Tibial nerve (tissue), 4 donors: ENCODE data around the gene CMC2. TPM values are rescaled to one million over a fixed set of nuclear protein-coding genes. Genes with fewer than 3 reads are reported as not detected.

ENCODE experiments used
- DNase-seq, 2 donors: peaks; one replicate each; pipeline ENCODE4 v3.0.0-alpha.2; 2019; ENCODE audit warnings: low spot score in 2 of 2
- H3K27ac ChIP-seq, 4 donors: fragments of 200-600 bp; sonication (generic) in 3 of 4; one replicate each; pipeline ENCODE4 v1.5.1; 2017 to 2019; ENCODE audit warnings: mild to moderate bottlenecking in 1 of 4
- H3K27me3 ChIP-seq, 2 donors: fragments of 200-600 bp; sonication (generic) in 1 of 2; one replicate each; pipeline versions ENCODE4 v1.5.1 to v1.6.0; 2017 to 2019
- H3K36me3 ChIP-seq, 3 donors: fragments of 200-600 bp; sonication (generic); one replicate each; pipeline ENCODE4 v1.5.1; 2018 to 2019
- H3K4me1 ChIP-seq, 4 donors: fragments of 200-600 bp; sonication (generic) in 3 of 4; one replicate each; pipeline ENCODE4 v1.5.1; 2017 to 2019
- H3K4me3 ChIP-seq, 4 donors: fragments of 200-600 bp; sonication (generic) in 3 of 4; one replicate each; pipeline ENCODE4 v1.5.1; 2017 to 2019; ENCODE audit warnings: mild to moderate bottlenecking in 1 of 4, moderate library complexity in 1 of 4
- H3K9me3 ChIP-seq, 4 donors: fragments of 200-600 bp; sonication (generic) in 3 of 4; one replicate each; pipeline ENCODE4 v1.5.1; 2017 to 2019
- EP300 ChIP-seq, 2 donors: sonication (generic); formaldehyde crosslinking; IDR thresholded peaks; one replicate each; pipeline ENCODE4 v1.6.1; 2017; ENCODE audit warnings: antibody characterized with exemption in 2 of 2, mild to moderate bottlenecking in 1 of 2
- POLR2A ChIP-seq, 2 donors: fragments of 450-650 bp; IDR thresholded peaks; one replicate each; pipeline ENCODE4 v1.6.1; 2017; ENCODE audit warnings: antibody characterized with exemption in 2 of 2, mild to moderate bottlenecking in 2 of 2, moderate library complexity in 2 of 2
- WGBS, 2 donors: methylation state at CpG; one replicate each; pipeline ENCODE4 v1.1.5; 2018; 5-methylcytosine and 5-hydroxymethylcytosine counted together
- total RNA-seq, 4 donors: library from RNA; depleted of rRNA; stranded (reverse); fragments of >200 nt; gene quantifications; one replicate each; pipeline ENCODE4 v1.1.0, GENCODE V29; 2016
- TF ChIP-seq, protein P1 (sequence below), 5 experiments: fragments of 200-600 bp in 3 of 5; fragments of 450-650 bp in 2 of 5; sonication (generic) in 3 of 5; IDR thresholded peaks; one replicate each; pipeline ENCODE4 v1.5.1; 2016 to 2019; ENCODE audit warnings: antibody characterized with exemption in 5 of 5, mild to moderate bottlenecking in 3 of 5, moderate library complexity in 2 of 5

Gene CMC2
- 10 to 100 TPM; 20.0 to 38.7 (median 35.2) TPM for total RNA-seq

GRCh38 chr16:81006813-81007695, at the start of gene CMC2, which contains the start of gene CENPN:
TSS of gene CMC2 (minus strand) at chr16:81006885. CDS start at chr16:80997394, 9,491 bp downstream.
TSS of gene CENPN (plus strand) at chr16:81007214. CDS start at chr16:81011940, 4,726 bp downstream.
- H3K27me3 ChIP-seq: no peaks in the 10 kb centered on the region
- peak within 1 kb of the TSS; percentile 93 to 99 (median 98) for H3K27ac ChIP-seq
- H3K4me1 ChIP-seq: peaks cover 0 to 27% (median 17%) of the 10 kb centered on the region in 4 donors
- TF ChIP-seq EP300 (IDR thresholded peaks at IDR 0.05) (peak; percentile 60 to 93), POLR2A (IDR thresholded peaks at IDR 0.05) (peak; percentile 83 to 91)
- TF ChIP-seq, protein P1, sequence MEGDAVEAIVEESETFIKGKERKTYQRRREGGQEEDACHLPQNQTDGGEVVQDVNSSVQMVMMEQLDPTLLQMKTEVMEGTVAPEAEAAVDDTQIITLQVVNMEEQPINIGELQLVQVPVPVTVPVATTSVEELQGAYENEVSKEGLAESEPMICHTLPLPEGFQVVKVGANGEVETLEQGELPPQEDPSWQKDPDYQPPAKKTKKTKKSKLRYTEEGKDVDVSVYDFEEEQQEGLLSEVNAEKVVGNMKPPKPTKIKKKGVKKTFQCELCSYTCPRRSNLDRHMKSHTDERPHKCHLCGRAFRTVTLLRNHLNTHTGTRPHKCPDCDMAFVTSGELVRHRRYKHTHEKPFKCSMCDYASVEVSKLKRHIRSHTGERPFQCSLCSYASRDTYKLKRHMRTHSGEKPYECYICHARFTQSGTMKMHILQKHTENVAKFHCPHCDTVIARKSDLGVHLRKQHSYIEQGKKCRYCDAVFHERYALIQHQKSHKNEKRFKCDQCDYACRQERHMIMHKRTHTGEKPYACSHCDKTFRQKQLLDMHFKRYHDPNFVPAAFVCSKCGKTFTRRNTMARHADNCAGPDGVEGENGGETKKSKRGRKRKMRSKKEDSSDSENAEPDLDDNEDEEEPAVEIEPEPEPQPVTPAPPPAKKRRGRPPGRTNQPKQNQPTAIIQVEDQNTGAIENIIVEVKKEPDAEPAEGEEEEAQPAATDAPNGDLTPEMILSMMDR (IDR thresholded peaks at IDR 0.05): peak in 2 of 5 experiments; percentile 49 to 67
- H3K9me3 ChIP-seq: no peaks in the 10 kb centered on the region
- H3K36me3 ChIP-seq: no peaks in the 10 kb centered on the region
- H3K4me3 ChIP-seq: peak within 1 kb of the TSS; percentile 80 to 94 (median 85)
- WGBS, 2 donors: 1% methylated on average over 29 to 64 of the region's 75 CpGs
- DNase-seq: peak; percentile 99

DNA sequence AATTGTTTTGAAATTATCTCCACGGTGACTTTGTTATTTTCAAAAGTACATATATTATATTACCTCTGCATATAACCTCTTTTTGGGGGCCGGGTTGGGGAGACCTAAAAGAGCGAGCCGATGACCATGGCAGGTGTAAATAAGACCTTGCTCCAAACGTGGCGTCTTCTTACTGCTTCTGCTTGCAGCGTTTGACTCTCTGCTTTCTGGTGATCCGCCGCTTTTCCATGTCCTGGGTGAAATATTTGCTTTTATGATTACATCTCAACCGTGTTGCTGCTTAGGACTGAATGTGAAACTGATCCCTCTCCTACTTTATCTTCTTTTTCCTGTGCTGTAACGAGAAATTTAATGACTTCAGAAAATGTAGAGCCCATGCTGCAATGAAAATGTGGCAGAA, 47.1 kb upstream of the CMC2 start:
- H3K36me3 ChIP-seq: no peaks in the 10 kb centered on the region
- TF ChIP-seq, protein P1 (IDR thresholded peaks at IDR 0.05): no peak
- TF ChIP-seq POLR2A (IDR thresholded peaks at IDR 0.05): no peak
- TF ChIP-seq EP300 (IDR thresholded peaks at IDR 0.05): no peak
- H3K9me3 ChIP-seq: peaks cover 0 to 13% (median 0%) of the 10 kb centered on the region in 4 donors
- 83 to 87% methylated on average over 11 of the region's 11 CpGs for WGBS, 2 donors
- H3K27me3 ChIP-seq: no peaks in the 10 kb centered on the region
- no peak overlapping the region for H3K4me3 ChIP-seq
- no peak overlapping the region for H3K27ac ChIP-seq
- H3K4me1 ChIP-seq: no peaks in the 10 kb centered on the region
- DNase-seq: no peak

DNA sequence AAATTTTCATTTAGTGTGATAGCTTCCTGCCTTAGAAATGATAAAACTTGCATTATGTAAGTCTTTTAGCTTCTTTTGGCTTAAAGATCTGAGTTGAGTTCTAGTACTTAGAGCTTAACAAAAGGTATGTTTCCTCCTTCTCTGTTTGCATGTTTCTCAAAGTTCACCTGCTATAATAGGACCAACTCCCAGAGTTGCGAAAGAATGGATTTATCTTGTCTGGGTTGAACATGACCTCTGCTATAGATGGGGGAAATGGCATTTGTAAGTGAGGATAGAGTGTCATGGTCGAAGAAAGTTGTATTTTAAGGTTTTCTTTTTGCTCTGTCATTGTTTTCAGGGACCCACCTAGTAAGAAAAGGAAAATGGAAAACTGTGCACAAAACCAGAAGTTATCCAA, 36.1 kb upstream of the CMC2 start:
- 94 to 100% methylated on average over 2 of the region's 2 CpGs for WGBS, 2 donors
- Histone ChIP-seq H3K4me3 (no peak overlapping the region), H3K4me1 (peaks cover 0 to 8% (median 2%) of the 10 kb centered on the region in 4 donors), H3K36me3 (peaks cover 0 to 57% (median 0%) of the 10 kb centered on the region in 3 donors), H3K27ac (no peak overlapping the region), H3K27me3 (no peaks in the 10 kb centered on the region), H3K9me3 (no peaks in the 10 kb centered on the region)
- DNase-seq: no peak
- TF ChIP-seq EP300 (IDR thresholded peaks at IDR 0.05) (no peak), POLR2A (IDR thresholded peaks at IDR 0.05) (no peak)

GRCh38 chr16:81041696-81042095, 35.0 kb upstream of the CMC2 start:
- no peak overlapping the region for H3K27ac ChIP-seq
- no peak for DNase-seq
- H3K4me1 ChIP-seq: peaks cover 0 to 19% (median 13%) of the 10 kb centered on the region in 4 donors
- 66 to 70% methylated on average over 4 of the region's 4 CpGs for WGBS, 2 donors
- TF ChIP-seq, protein P1 (IDR thresholded peaks at IDR 0.05): no peak
- TF ChIP-seq EP300 (IDR thresholded peaks at IDR 0.05): no peak
- TF ChIP-seq POLR2A (IDR thresholded peaks at IDR 0.05): no peak
- no peak overlapping the region for H3K4me3 ChIP-seq
- no peaks in the 10 kb centered on the region for H3K27me3 ChIP-seq
- peaks cover 0 to 57% (median 0%) of the 10 kb centered on the region in 3 donors for H3K36me3 ChIP-seq
- no peaks in the 10 kb centered on the region for H3K9me3 ChIP-seq

GRCh38 chr16:81040842-81041241, 34.2 kb upstream of the CMC2 start:
- WGBS, 2 donors: 70 to 75% methylated on average over 5 of the region's 5 CpGs
- TF ChIP-seq, protein P1 (IDR thresholded peaks at IDR 0.05): no peak
- TF ChIP-seq EP300 (IDR thresholded peaks at IDR 0.05) (no peak), POLR2A (IDR thresholded peaks at IDR 0.05) (no peak)
- no peak overlapping the region for H3K4me3 ChIP-seq

More at GRCh38 chr16:81040842-81041241, 34.2 kb upstream of the CMC2 start:
- no peak for DNase-seq
- peaks cover 0 to 53% (median 0%) of the 10 kb centered on the region in 3 donors for H3K36me3 ChIP-seq
- peaks cover 0 to 22% (median 15%) of the 10 kb centered on the region in 4 donors for H3K4me1 ChIP-seq
- H3K9me3 ChIP-seq: no peaks in the 10 kb centered on the region
- no peak overlapping the region for H3K27ac ChIP-seq
- H3K27me3 ChIP-seq: no peaks in the 10 kb centered on the region
